ENCODE measurements around the gene PPP2R1B. TPM values are rescaled to one million over a fixed set of nuclear protein-coding genes. Genes with fewer than 3 reads are reported as not detected.

Gene PPP2R1B
- total and polyA plus RNA-seq, 2 of the 8 experiments (the other 6 are each of a cell fraction or from before 2014, with no cell fraction given) = 25.8 to 87.0 TPM

GRCh38 chr11:111737444-111738210 is 28.6 kb downstream of the PPP2R1B start:
- no peak overlapping the region for H3K27ac ChIP-seq (ENCODE audit: low read depth, low read length)

More at GRCh38 chr11:111737444-111738210, 28.6 kb downstream of the PPP2R1B start:
- no peak overlapping the region for H2BK15ac ChIP-seq (ENCODE audit: low read length)
- ChIA-PET POLR2A (ENCODE audit: partially characterized antibody) (interaction anchor here (0.5 to 3.6 kb wide), 9 partner anchors 8 to 435 kb away, joined by 3 to 19 read pairs (median 4); partner anchors contain the start of gene PPP2R1B), CTCF (ENCODE audit: partially characterized antibody) (interaction anchor here (0.6 to 1.9 kb wide), 8 partner anchors 10 to 149 kb away, joined by 3 to 6 read pairs (median 3); no protein-coding TSS in a partner anchor)
- H4K5ac ChIP-seq (ENCODE audit: insufficient read length, low read depth, low read length) = no peak overlapping the region
- H3K4me3 ChIP-seq (ENCODE audit: extremely low read depth in 1 of 4, insufficient read depth in 2 of 4, low read depth in 3 of 4, low read length in 4 of 4) = no peak overlapping the region
- H3K27me3 ChIP-seq (replicated peaks in 1 of 4; ENCODE audit: control insufficient read depth in 3 of 4, extremely low read depth in 1 of 4, insufficient read depth in 3 of 4, low read length in 3 of 4) = no peaks in the 10 kb centered on the region
- no peak overlapping the region; the same call in 1 of the 2 replicates for H2BK12ac ChIP-seq (ENCODE audit: low read depth, low read length)
- H3K56ac ChIP-seq (replicated peaks; ENCODE audit: insufficient read length, low read depth, low read length) = no peak overlapping the region
- no peak overlapping the region for H4K91ac ChIP-seq (replicated peaks; ENCODE audit: insufficient read length, low read length)
- no peak overlapping the region for H3K18ac ChIP-seq (ENCODE audit: extremely low read depth, low read length)
- no peak overlapping the region for H2AK5ac ChIP-seq (ENCODE audit: low read depth, low read length)
- peaks cover 0 to 18% (median 9%) of the 10 kb centered on the region in 4 experiments; a peak in 5 of 8 replicates for H3K36me3 ChIP-seq (ENCODE audit: control insufficient read depth in 2 of 4, insufficient read depth in 4 of 4, low read length in 3 of 4)
- FAIRE-seq = no peak
- no peak overlapping the region for H2BK20ac ChIP-seq (ENCODE audit: low read length)
- no peak overlapping the region for H3K4ac ChIP-seq (replicated peaks; ENCODE audit: insufficient read length, low read depth, low read length)
- H3K4me1 ChIP-seq (replicated peaks in 1 of 4; ENCODE audit: control insufficient read depth in 3 of 4, insufficient read depth in 4 of 4, low read length in 3 of 4) = peaks cover 0 to 11% (median 5%) of the 10 kb centered on the region in 4 experiments; a peak in 5 of 7 replicates
- no peak overlapping the region for H2BK120ac ChIP-seq (replicated peaks; ENCODE audit: low read depth, low read length)
- H3K4me2 ChIP-seq (ENCODE audit: insufficient read depth in 1 of 2, low read depth in 2 of 2, low read length in 2 of 2) = no peak overlapping the region
- TF ChIP-seq CBX8 (IDR thresholded peaks at IDR 0.05; ENCODE audit: borderline replicate concordance, low read depth, low read length) = no peak
- TF ChIP-seq SIX5 (IDR thresholded peaks at IDR 0.05; ENCODE audit: low read depth, low read length) = no peak
- no peak for TF ChIP-seq CEBPB (IDR thresholded peaks at IDR 0.05; ENCODE audit: low read depth, low read length)
- no peak for TF ChIP-seq GABPA (IDR thresholded peaks at IDR 0.05; ENCODE audit: borderline replicate concordance, insufficient read depth, low read length)
- TF ChIP-seq YY1 (IDR thresholded peaks at IDR 0.05; ENCODE audit: low read depth, low read length) = no peak
- TF ChIP-seq POLR2A (IDR thresholded peaks at IDR 0.05; ENCODE audit: control extremely low read depth in 1 of 2, low read depth in 2 of 2, low read length in 2 of 2) = no peak
- no peak for TF ChIP-seq RXRA (IDR thresholded peaks at IDR 0.05; ENCODE audit: insufficient read depth, low read depth, low read length)
- H3K23ac ChIP-seq (ENCODE audit: insufficient read length) = no peak overlapping the region
- DNase-seq (ENCODE audit: low read depth in 1 of 2, low spot score in 2 of 2) = no peak
- H2AFZ ChIP-seq (ENCODE audit: low read length) = no peak overlapping the region
- peaks cover 0 to 2% of the 10 kb centered on the region in 2 experiments for H4K20me1 ChIP-seq (replicated peaks in 1 of 2; ENCODE audit: control insufficient read depth in 1 of 2, insufficient read depth in 2 of 2, low read length in 2 of 2)
- no peak overlapping the region for H4K8ac ChIP-seq (ENCODE audit: extremely low read depth, insufficient read depth, low read length)
- H3K79me1 ChIP-seq (ENCODE audit: low read depth, low read length) = 0 out of 2 replicates have a peak, but pooled peaks cover 5% of the 10 kb centered on the region
- no peak overlapping the region; the same call in 1 of the 2 replicates for H2BK5ac ChIP-seq (ENCODE audit: low read depth, low read length)
- H3K79me2 ChIP-seq (ENCODE audit: control insufficient read depth in 1 of 2, insufficient read depth in 2 of 2, low read length in 2 of 2) = no peaks in the 10 kb centered on the region
- no peak overlapping the region for H3K9ac ChIP-seq (replicated peaks in 1 of 4; ENCODE audit: extremely low read depth in 1 of 4, low read depth in 3 of 4, low read length in 3 of 4)
- 95% methylated on average over 13 of the region's 14 CpGs; no CpG with 5 or more reads in 1 of the 2 experiments for WGBS, 2 experiments (ENCODE audit: extremely low coverage in 1 of 2, insufficient coverage in 1 of 2, insufficient read length in 1 of 2, insufficient replicate concordance in 2 of 2, low coverage in 1 of 2, low lambda C conversion rate in 2 of 2, missing lambda C conversion rate in 1 of 2)
- no peaks in the 10 kb centered on the region for H3K9me3 ChIP-seq (ENCODE audit: insufficient read depth in 2 of 2, low read depth in 1 of 2, low read length in 1 of 2)
- H3K23me2 ChIP-seq (ENCODE audit: low read depth, low read length) = no peaks in the 10 kb centered on the region
- H3K14ac ChIP-seq (ENCODE audit: insufficient read length) = no peak overlapping the region

All from H1 (cell line).